GM19395 (cell line): ENCODE results near the gene RBMS3.

Source experiments
- ATAC-seq: cut with Tn5 transposase; IDR thresholded peaks from one replicate; pipeline ENCODE4 v1.9.1; 2021; ENCODE audit warnings: mild to moderate bottlenecking, moderate library complexity; ENCODE audit not compliant: unreplicated experiment

The RBMS3 gene

DNA sequence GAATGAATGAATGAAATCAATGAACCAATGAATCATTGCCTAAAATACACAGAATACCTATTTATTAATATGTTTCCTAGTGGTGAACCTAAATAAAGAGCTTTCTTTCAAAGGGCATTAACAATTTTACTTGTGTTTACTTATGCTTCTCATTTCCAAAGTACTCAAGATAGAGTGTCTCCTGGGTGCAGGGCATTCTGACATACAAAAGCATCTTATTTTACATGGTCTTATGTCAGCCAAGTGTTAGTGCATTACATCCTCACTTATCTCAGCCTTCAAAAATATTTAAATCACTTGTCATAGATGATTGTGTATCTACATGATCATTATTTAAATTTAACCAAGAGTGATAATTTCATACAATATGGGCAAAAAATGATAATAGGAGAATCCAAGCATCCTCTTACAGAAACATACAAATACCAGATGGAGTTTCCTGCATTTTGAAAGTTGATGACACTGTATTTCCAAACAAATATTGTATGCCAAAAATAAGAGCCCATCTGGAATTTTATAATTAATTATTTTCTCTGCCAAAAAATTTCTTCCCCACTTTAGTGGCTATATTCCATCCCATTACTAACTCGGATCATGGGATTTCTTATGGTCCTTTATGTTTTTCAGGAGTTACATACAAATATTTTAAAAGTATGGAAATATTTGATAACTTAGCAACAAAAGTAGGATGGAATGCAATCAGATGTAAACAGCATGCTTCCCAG is 279.0 kb downstream of the RBMS3 start:
- no peak for ATAC-seq

DNA sequence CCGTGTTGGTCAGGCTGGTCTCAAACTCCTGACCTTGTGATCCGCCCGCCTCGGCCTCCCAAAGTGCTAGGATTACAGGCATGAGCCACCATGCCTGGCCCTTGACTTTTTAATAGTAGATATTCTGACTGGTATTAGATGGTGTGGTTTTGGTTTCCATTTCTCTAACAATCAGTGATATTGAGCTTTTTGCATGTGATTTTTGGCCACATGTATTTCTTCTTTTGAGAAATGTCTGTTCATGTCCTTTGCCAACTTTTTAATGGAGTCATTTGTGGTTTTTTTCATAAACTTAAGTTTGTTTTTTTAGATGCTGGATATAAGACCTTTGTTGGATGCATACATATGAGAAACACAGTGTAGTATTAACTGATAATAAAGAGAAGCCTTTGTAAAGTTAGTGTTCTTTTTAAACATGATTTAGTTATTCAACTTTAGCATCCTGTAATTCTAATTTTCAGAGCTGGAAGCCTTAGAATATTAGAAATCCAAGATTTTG is 280.8 kb downstream of the RBMS3 start:
- no peak for ATAC-seq

DNA sequence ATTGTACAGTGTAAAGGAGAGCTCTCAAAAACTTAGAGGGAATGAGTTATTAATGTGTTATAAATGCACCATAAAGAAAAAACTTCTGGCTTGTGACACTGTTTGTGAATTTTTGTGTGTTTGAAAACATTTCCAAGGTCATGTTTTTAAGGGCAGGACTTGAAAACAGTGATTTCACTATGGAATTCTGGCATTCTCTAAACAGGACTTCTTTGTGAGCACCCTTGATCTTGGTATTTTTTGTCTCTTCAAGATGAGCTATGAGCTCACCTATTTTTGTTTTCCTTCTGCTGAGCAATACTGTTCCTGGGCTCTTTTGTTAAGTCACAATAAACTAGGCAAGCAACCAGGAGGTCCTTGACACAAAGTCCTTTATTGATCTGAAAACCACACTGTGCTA is 284.4 kb downstream of the RBMS3 start:
- ATAC-seq, result no peak

DNA sequence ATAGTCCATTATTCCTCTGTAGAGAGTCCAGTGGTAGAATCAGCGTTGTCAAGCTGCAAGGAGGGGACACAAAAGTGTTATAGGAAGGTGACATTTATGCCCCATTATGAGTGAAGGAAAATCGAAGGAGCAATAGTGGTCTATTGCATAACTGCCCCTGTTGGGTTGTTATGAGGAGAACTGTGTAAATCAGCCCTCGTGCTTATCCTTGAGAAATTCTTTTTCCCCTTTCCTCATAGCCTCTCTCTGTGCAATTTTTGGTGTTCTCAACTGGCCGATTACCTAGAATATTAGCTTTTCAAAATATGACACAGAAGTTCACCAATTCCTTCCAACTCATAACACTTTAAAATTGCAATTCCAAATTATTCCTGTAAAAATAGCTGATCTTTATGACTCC is 286.6 kb downstream of the RBMS3 start:
- ATAC-seq, result no peak

DNA sequence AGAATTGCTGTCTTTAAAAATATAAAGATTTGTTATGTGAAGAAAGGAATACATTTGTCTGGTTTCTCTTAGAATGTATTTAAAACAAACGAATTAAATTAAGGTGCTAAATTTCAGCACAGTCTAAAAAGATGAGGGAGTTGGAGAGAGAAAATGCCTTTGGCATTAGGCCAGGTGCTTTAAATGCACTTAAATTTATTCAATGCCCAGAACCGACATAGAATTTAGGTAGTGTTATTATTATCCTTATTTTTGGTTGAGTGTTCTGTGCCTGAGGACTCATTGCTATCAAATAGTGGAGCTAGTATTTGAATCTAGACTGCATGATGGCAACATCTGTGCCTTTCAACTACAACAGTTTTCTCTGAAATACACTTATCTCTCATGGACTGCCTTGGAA is 287.5 kb downstream of the RBMS3 start:
- no peak for ATAC-seq

DNA sequence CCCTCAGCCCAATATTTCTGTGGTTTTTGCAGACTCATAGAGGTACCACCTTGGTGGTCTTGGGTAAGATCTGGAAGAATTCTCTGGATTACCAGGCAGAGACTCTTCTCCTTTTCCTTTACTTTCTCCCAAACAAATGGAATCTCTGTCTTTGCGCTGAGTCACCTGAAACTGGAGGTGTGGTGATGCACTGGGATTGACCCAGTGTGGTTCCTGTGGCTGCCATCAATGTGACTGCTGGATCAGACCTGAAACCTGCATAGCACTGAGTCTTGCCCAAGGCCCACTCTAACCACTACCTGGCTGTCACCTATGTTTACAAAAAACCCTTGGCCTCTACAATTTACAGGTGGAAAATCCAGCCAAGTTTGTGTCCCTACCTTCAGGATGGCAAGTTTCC is 295.3 kb downstream of the RBMS3 start:
- ATAC-seq, result no peak

DNA sequence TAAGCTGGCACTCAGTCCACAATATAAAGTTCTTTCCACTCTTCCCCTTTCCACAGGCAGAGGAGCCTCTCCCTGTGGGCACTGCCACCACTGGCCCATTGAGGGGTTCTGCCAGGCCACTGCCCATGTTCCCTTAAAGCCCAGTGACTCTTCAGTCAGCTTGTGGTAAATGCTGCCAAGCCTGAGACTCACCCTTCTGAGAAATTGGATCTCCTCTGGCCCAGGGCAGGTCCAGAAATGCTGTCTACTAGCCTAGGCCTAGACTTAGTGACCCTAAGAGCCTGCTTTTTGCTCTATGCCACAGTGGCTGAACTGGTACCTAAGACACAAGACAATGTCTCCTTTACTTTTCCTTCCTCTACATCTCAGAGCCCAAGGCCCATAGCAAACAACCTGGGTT is 295.8 kb downstream of the RBMS3 start:
- no peak for ATAC-seq

DNA sequence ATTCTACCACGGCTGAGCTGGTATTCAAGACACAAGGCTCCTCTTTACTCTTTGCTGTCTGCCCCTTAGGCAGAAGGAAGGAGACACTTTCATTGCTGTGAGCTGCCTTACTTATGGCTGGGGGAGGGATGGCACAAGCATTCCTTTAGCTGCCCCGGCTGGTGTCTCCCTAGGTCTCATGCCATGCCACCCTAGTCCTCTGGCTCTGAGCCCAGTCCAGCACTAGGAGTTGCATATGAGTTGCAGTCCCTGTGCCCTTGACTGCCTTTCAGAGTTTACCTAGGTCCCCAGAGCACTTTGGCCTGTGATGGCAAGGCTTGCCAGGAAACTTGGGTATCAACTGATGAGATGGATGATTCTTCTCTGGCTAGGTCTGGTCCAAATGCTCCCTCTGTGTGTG is 296.4 kb downstream of the RBMS3 start:
- ATAC-seq, result no peak

DNA sequence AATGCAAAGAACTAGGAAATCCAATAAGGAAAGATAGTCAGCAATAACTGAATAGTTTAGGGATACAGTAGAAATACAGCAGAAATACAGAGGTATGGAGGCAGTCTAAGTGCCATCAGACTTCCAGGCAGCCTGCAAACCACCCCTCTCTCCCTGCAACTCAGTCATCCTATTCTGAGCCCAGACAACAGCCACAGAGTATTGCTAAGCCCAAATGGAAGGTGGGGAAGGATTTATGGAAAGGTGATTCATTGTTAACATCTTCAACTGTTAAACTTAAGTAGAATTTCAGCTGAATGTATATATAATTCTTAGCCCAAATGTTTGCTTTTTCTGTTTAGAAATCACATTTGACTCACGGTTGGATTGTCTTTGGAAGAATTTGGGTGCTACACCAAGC is 300.4 kb downstream of the RBMS3 start:
- ATAC-seq, result no peak

DNA sequence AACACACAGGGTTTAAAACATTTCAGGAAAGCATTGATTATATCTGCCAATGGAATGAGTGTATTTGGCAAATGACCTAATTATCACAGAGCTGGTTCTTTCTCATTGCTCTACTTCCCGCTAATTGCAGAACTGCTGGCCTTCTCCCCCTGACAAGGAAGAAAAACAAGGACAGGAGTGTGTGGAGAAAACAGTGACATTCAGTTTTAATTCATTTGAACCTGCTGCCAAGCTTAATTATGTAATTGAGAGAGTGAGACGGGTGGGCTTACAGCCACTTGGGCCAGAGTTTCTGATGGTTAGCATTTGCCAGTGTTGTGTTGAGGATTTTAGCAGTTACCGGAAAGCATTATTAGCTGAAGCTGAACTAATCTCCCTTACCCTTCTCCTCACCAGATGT is 301.4 kb downstream of the RBMS3 start:
- ATAC-seq, result no peak

DNA sequence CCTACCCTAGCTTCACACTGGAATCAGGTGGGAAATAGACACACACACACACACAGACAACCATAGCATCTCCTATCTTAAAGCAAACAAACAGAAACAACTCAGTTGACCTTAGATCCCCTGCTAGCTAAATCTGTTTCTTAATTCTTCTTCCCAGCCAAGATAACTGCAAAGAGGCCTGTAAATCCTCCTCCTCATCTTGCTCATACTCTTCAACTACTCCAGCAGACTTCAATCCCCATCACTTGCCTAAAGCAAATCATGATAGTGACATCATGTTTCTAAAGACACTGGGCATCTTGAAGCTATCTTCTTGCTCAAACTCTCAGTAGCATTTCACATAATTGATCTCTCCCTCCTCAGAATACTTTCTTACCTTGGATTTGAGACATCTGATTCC is 303.0 kb downstream of the RBMS3 start:
- ATAC-seq, result no peak

DNA sequence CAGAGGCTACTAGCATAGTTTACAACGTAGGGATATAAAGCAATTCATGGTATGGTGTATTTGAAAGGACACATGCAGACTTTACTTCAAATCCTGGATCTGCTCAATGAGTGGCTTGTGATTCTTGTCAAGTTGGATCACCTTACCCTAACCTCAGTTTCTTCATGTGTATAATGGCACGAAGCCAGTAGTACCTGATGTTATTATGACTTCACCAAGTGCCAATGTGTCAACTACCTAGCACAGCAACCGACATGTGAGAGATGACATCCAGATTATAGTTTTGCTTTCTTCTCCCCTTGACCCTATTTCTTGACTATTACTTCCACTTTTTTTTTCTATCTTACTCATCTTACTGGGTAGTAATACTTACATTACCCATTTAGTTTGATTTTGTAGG is 304.5 kb downstream of the RBMS3 start:
- no peak for ATAC-seq

DNA sequence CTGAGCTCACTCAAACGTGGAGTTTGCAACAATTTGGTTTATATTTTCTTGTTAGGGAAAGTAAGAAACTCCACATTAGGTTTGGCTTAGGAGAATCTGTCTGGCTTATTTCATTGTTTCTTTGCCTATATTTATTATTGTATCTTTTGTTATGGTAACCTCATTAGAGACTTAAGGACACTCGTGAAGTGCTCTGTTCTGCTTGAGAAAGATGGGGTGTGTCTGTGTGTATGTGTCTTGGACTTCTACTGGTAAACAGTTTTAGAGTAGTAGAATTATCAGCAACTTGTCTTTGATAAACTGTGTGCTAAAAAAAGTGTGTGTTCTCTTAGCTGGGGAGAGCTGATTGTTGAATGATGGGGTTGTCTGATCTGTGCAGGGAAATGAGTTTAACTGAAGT is 306.5 kb downstream of the RBMS3 start:
- no peak for ATAC-seq

DNA sequence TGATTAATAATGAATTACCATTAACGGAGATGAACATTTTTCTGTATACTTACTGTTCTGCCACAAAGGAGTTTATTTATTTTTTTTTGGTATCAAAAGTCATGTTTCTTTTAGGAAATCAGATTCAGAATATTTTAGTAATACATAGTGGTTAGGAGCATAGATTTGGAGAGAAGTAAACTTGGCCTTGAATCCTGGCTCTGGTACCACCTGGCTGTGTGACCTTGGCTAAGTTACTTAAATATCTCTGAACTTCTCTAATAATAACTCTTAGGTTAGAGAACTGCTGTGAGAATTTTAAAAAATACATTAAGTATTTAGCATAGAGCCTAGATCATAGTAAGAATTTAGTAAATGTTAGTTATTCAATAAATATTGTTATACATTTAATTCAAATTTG is 309.1 kb downstream of the RBMS3 start:
- no peak for ATAC-seq

DNA sequence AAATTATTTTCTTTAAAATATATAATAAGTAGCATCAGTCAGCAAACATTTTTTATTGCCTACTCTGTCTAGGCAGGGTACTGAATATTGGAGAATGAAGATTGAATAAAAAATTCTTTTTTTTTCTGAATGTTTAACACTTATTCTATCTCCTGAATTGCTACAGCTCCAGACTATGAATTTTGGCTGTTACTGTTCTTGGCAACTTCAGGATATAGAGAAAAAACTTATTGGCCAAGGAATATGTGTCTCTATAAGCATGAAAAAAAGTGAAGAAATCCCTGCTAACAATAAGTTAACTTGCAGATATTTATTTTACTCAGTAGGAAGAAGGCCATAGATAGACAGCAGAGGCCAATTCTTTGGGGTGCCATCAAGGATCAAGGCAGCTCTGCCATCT is 309.6 kb downstream of the RBMS3 start:
- ATAC-seq, result no peak

DNA sequence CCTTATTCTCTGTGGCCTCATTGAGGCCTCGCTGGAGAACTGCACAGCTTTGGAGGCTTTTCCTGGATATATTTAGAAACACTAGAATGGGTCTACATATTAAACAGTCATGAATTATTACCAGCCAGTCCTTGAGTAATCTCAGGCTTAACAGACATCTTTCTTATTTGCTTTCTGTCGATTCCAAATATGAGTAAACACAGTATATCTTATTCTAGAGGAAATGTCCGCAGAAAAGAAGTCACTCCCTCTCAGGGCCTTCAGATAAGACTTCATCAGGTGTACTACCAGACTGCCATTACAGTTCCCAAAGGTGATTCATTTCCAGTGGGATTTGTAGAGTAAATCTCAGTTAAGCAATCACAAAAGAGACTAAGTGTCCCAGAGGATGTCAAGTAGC is 310.7 kb downstream of the RBMS3 start:
- no peak for ATAC-seq

DNA sequence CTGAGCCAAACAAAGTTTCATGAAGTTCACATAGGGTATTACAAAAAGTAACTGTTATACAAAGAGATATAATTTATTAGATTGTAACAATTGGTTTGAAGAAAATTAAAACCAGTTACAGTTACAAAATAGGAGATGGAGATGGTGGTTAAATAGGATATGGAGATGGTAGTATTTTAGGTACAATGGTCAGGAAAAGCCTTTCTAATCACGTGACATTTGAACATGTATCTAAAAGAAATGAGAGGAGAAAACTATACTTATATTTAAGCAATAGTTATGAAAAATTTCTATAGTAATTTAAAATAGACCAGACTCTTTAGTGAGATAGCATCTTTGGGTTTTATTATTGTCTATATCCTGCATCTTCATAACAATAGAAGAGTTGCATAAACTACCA is 312.9 kb downstream of the RBMS3 start:
- no peak for ATAC-seq

DNA sequence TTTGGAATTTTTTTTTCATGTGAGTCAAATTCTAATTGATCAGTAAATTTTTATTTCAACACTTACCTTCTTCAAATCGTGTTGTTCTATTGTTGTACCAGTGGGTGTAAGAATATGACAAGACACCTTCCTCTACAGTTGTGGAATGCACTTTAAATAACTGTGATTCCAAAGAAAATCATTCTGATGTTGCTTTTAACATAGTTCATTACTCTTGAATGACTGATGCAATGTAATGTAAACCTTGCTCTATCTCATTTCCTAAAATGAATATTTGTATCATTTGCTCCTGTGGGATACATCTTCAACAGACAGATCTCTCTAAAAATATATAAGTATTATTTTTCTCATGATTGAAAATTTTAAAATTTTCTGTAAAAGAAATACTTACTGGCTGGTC is 313.4 kb downstream of the RBMS3 start:
- no peak for ATAC-seq

DNA sequence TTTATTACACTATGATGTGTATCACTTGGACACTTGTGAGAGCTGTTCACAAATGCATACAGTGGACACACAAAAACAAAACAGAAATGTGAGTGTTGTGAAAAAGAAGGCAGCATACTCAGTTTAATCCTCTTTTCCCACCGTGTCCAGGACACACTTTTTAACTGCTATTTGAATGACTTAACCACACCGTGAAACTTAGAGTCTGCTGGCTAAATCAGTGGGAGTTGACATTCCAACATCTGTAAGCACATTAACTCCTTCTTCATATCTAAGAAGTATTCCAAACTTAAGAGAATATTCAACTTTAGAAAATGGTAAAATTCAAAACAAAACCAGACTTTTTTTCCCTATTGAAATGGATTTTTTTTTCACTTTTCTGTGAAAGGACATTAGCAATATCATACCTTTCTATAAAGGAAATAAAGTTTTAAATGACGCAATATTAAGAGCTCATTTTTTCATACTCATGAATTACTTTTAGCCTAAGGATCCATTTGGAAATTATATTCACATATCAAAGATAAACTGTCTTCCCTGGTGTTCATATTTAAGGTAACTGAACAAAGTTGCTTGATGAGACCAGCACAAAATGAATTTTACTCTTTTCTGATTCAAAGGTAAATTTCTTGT is 316.6 kb downstream of the RBMS3 start:
- ATAC-seq, result no peak

DNA sequence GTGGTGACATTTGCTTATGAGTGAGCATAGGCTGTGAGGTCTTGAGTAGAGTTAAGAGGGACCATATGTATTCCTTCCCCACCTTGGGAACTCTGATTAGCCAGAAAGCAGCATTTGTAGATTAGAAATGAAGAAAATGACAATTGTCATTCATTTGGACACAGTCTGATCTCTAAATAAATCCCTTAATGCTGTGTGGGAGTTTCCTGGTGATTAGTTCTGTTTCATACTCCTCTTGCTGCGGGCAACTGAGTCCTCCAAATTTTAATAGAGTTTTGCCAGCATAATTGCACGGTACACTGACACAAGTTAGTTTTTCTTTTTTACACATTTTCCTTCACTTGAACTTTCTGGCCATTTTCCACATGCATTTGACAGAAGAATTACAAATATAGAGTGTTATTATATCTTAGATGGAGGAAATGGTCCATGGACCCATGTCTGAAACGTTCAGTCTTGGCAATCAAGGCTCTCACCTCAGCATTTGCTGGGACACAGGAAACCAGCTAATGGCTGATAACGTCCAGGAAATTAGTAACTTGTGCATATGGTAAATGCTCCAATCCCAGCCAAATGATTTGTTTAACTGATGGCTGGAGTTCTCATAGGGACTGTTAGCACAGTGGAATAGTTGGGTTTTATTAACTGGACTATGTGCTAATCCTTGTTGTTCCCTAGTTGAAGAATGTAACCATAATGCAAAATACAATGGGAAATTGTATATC is 321.2 kb downstream of the RBMS3 start:
- ATAC-seq, result no peak

DNA sequence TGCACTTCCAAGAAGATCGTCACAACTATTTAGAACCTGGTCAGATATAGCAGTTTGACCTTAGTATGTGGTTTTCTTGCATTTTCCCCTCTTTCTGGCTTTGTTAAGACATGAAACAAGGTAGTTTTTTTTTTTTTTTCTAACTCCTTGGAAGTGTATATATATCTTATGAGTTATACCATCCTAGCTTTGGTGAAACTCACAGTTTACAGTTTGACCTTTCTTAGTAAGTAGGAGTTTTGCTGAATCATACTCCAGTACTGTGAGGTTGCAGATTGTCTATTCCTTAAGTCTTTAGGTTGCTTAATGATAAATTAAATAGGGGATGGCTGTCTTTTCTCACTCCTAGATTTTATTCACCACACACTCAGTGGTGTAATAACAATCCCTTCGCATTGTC is 325.0 kb downstream of the RBMS3 start:
- no peak for ATAC-seq

DNA sequence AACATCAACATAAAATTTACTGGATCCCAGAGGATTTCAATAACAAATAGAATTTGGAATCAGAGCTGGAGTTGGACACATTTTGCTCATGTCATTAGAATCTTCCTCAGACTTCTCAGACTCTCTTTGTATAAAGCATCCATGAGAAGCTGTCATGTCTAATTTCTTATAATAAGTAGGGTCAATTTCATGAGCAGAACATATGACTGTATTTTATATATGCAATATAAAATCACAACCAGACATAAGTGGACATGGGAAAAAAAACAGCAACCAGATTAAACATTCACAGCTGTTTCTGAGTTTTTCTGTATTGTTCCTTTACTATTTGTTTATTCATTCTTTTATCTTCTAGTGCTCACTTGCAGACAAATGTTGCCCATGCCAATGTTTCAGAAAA is 325.5 kb downstream of the RBMS3 start:
- no peak for ATAC-seq
